Measurements from ENCODE around the gene GARNL3. TPM values are rescaled to one million over a fixed set of nuclear protein-coding genes. Genes with fewer than 3 reads are reported as not detected.

The GARNL3 gene
- total RNA-seq, 5 donors from 2014 or later (not counting 1 experiment from before 2014, with no cell fraction given), result 3.3 to 5.7 (median 3.6) TPM

- ATAC-seq (replicated peaks in 1 of 4) (no peak), DNase-seq (no peak)
- Mint-ChIP-seq H3K27me3 (peaks cover 10 to 28% of the 10 kb centered on the region in 2 donors), H3K27ac (no peak overlapping the region), H3K36me3 (peaks cover 6% of the 10 kb centered on the region), H3K4me3 (no peak overlapping the region), H3K4me1 (no peaks in the 10 kb centered on the region), H3K9me3 (no peaks in the 10 kb centered on the region)
- Histone ChIP-seq H3K36me3 (ENCODE audit: control insufficient read depth in 2 of 2, extremely low read depth in 1 of 2, insufficient read depth in 1 of 2, low read length in 1 of 2) (no peaks in the 10 kb centered on the region), H3K27ac (ENCODE audit: low read length) (no peak overlapping the region), H3K4me1 (ENCODE audit: control insufficient read depth in 1 of 2, extremely low read depth in 1 of 2, insufficient read depth in 2 of 2, low read length in 2 of 2) (no peaks in the 10 kb centered on the region), H3K27me3 (replicated peaks in 1 of 2; ENCODE audit: control insufficient read depth in 2 of 2, extremely low read depth in 1 of 2, insufficient read depth in 2 of 2, low read length in 1 of 2) (no peaks in the 10 kb centered on the region), H3K4me3 (ENCODE audit: control insufficient read depth in 1 of 2, extremely low read depth in 1 of 2, low read length in 1 of 2) (no peak overlapping the region), H3K9me3 (no peaks in the 10 kb centered on the region)
- whole genome bisulfite sequencing (ENCODE audit: insufficient coverage), result 80% methylated on average over 4 of the region's 8 CpGs
- ChIA-PET POLR2A (no interaction called here), CTCF (no interaction called here)
These were observed 16.5 kb downstream of the GARNL3 start for GRCh38 chr9:127280880-127281660.

- Histone ChIP-seq H3K27ac (ENCODE audit: low read length) (no peak overlapping the region), H3K9me3 (no peaks in the 10 kb centered on the region), H3K4me3 (ENCODE audit: control insufficient read depth in 1 of 2, extremely low read depth in 1 of 2, low read length in 1 of 2) (no peak overlapping the region), H3K4me1 (ENCODE audit: control insufficient read depth in 1 of 2, extremely low read depth in 1 of 2, insufficient read depth in 2 of 2, low read length in 2 of 2) (no peaks in the 10 kb centered on the region), H3K27me3 (replicated peaks in 1 of 2; ENCODE audit: control insufficient read depth in 2 of 2, extremely low read depth in 1 of 2, insufficient read depth in 2 of 2, low read length in 1 of 2) (no peaks in the 10 kb centered on the region), H3K36me3 (ENCODE audit: control insufficient read depth in 2 of 2, extremely low read depth in 1 of 2, insufficient read depth in 1 of 2, low read length in 1 of 2) (no peaks in the 10 kb centered on the region)
- H3K4me1 Mint-ChIP-seq, result no peaks in the 10 kb centered on the region
- H3K4me3 Mint-ChIP-seq, result no peak overlapping the region
- no peak overlapping the region for H3K27ac Mint-ChIP-seq
- DNase-seq (no peak), ATAC-seq (replicated peaks in 1 of 4) (no peak)
- no peaks in the 10 kb centered on the region for H3K36me3 Mint-ChIP-seq
- peaks cover 13 to 35% of the 10 kb centered on the region in 2 donors for H3K27me3 Mint-ChIP-seq
- H3K9me3 Mint-ChIP-seq, result no peaks in the 10 kb centered on the region
- ChIA-PET CTCF (no interaction called here), POLR2A (no interaction called here)
These were observed 17.3 kb downstream of the GARNL3 start for GRCh38 chr9:127281891-127282290.

DNA sequence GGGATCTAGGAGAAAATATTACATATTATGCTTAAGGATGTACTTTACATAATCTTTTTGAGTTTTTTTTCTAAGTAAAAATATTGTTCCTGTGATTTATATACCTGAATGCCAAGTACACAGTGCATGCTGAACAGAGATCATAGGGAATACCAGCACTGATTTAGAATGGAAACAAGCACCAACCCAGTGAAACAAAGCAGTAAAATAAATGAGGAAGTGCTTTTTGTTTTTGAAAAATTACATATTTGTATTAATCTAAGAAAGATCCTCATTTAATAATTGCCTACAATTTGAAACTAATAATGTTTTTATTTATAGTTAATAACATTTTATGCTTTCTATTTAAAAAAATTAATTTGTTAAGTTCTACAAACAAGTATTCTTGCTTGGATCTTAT is 18.0 kb downstream of the GARNL3 start:
- no peak overlapping the region for H3K4me3 ChIP-seq (ENCODE audit: control insufficient read depth in 1 of 2, extremely low read depth in 1 of 2, low read length in 1 of 2)
- no peak for ATAC-seq (replicated peaks in 1 of 4)
- no peaks in the 10 kb centered on the region for H3K4me1 Mint-ChIP-seq
- no peaks in the 10 kb centered on the region for H3K36me3 Mint-ChIP-seq
- H3K27ac ChIP-seq (ENCODE audit: low read length), result no peak overlapping the region
- CTCF ChIA-PET, result no interaction called here
- no peaks in the 10 kb centered on the region for H3K36me3 ChIP-seq (ENCODE audit: control insufficient read depth in 2 of 2, extremely low read depth in 1 of 2, insufficient read depth in 1 of 2, low read length in 1 of 2)
- no peaks in the 10 kb centered on the region for H3K9me3 Mint-ChIP-seq
- POLR2A ChIA-PET, result no interaction called here
- DNase-seq, result no peak
- no peak overlapping the region for H3K4me3 Mint-ChIP-seq
- no peaks in the 10 kb centered on the region for H3K4me1 ChIP-seq (ENCODE audit: control insufficient read depth in 1 of 2, extremely low read depth in 1 of 2, insufficient read depth in 2 of 2, low read length in 2 of 2)
- peaks cover 17 to 33% of the 10 kb centered on the region in 2 donors for H3K27me3 Mint-ChIP-seq
- H3K27ac Mint-ChIP-seq, result no peak overlapping the region
- peaks cover 0 to 4% of the 10 kb centered on the region in 2 experiments for H3K27me3 ChIP-seq (replicated peaks in 1 of 2; ENCODE audit: control insufficient read depth in 2 of 2, extremely low read depth in 1 of 2, insufficient read depth in 2 of 2, low read length in 1 of 2)
- H3K9me3 ChIP-seq, result no peaks in the 10 kb centered on the region

DNA sequence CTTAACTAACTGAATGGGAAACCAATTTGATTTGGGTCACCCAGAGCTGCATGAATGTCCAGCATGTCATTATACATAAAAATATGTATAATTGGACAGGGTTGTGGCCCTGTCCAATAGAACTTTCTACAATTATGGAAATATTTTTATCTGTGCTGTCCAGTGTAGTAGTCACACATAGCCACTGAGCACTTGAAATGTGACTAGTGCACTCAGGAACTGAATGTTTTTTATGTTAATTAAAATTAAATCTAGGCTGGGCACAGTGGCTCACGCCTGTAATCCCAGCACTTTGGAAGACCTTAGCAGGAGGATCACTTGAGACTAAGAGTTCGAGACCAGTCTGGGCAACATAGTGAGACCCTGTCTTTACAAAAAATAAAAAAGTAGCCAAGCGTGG is 18.6 kb downstream of the GARNL3 start:
- DNase-seq (no peak), ATAC-seq (replicated peaks in 1 of 4) (no peak)
- Histone ChIP-seq H3K36me3 (ENCODE audit: control insufficient read depth in 2 of 2, extremely low read depth in 1 of 2, insufficient read depth in 1 of 2, low read length in 1 of 2) (no peaks in the 10 kb centered on the region), H3K9me3 (no peaks in the 10 kb centered on the region), H3K27me3 (replicated peaks in 1 of 2; ENCODE audit: control insufficient read depth in 2 of 2, extremely low read depth in 1 of 2, insufficient read depth in 2 of 2, low read length in 1 of 2) (peaks cover 0 to 5% of the 10 kb centered on the region in 2 experiments), H3K4me1 (ENCODE audit: control insufficient read depth in 1 of 2, extremely low read depth in 1 of 2, insufficient read depth in 2 of 2, low read length in 2 of 2) (no peaks in the 10 kb centered on the region), H3K4me3 (ENCODE audit: control insufficient read depth in 1 of 2, extremely low read depth in 1 of 2, low read length in 1 of 2) (no peak overlapping the region), H3K27ac (ENCODE audit: low read length) (no peak overlapping the region)
- H3K4me1 Mint-ChIP-seq, result no peaks in the 10 kb centered on the region
- H3K27me3 Mint-ChIP-seq, result peaks cover 22 to 37% of the 10 kb centered on the region in 2 donors
- no peaks in the 10 kb centered on the region for H3K36me3 Mint-ChIP-seq
- 83% methylated on average over 3 of the region's 3 CpGs for WGBS (ENCODE audit: insufficient coverage)
- no peak overlapping the region for H3K4me3 Mint-ChIP-seq
- POLR2A ChIA-PET, result no interaction called here
- no peaks in the 10 kb centered on the region for H3K9me3 Mint-ChIP-seq
- no peak overlapping the region for H3K27ac Mint-ChIP-seq
- CTCF ChIA-PET, result no interaction called here

GRCh38 chr9:127283917-127284497 is 19.4 kb downstream of the GARNL3 start:
- Mint-ChIP-seq H3K36me3 (no peaks in the 10 kb centered on the region), H3K4me1 (no peaks in the 10 kb centered on the region), H3K4me3 (no peak overlapping the region), H3K27me3 (peaks cover 28 to 42% of the 10 kb centered on the region in 2 donors), H3K9me3 (no peaks in the 10 kb centered on the region), H3K27ac (no peak overlapping the region)
- ChIA-PET CTCF (no interaction called here), POLR2A (no interaction called here)
- WGBS (ENCODE audit: insufficient coverage), result no CpG with 5 or more reads among the region's 2 CpGs
- ATAC-seq (replicated peaks in 1 of 4) (peak in 3 of 4 experiments; percentile 45 to 58 (median 53)), DNase-seq (peak in 21 of 35 experiments; percentile 0 to 45 (median 8))
- H3K4me1 ChIP-seq (ENCODE audit: control insufficient read depth in 1 of 2, extremely low read depth in 1 of 2, insufficient read depth in 2 of 2, low read length in 2 of 2), result no peaks in the 10 kb centered on the region
- H3K36me3 ChIP-seq (ENCODE audit: control insufficient read depth in 2 of 2, extremely low read depth in 1 of 2, insufficient read depth in 1 of 2, low read length in 1 of 2), result no peaks in the 10 kb centered on the region
- H3K9me3 ChIP-seq, result no peaks in the 10 kb centered on the region
- H3K4me3 ChIP-seq (ENCODE audit: control insufficient read depth in 1 of 2, extremely low read depth in 1 of 2, low read length in 1 of 2), result no peak overlapping the region
- no peak overlapping the region for H3K27ac ChIP-seq (ENCODE audit: low read length)
- peaks cover 0 to 7% of the 10 kb centered on the region in 2 experiments for H3K27me3 ChIP-seq (replicated peaks in 1 of 2; ENCODE audit: control insufficient read depth in 2 of 2, extremely low read depth in 1 of 2, insufficient read depth in 2 of 2, low read length in 1 of 2)

GRCh38 chr9:127285965-127286364 is 21.4 kb downstream of the GARNL3 start:
- no peaks in the 10 kb centered on the region for H3K36me3 Mint-ChIP-seq
- no peak overlapping the region for H3K27ac ChIP-seq (ENCODE audit: low read length)
- H3K27ac Mint-ChIP-seq, result no peak overlapping the region
- no peak for ATAC-seq (replicated peaks in 1 of 4)
- no peaks in the 10 kb centered on the region for H3K4me1 ChIP-seq (ENCODE audit: control insufficient read depth in 1 of 2, extremely low read depth in 1 of 2, insufficient read depth in 2 of 2, low read length in 2 of 2)
- H3K36me3 ChIP-seq (ENCODE audit: control insufficient read depth in 2 of 2, extremely low read depth in 1 of 2, insufficient read depth in 1 of 2, low read length in 1 of 2), result no peaks in the 10 kb centered on the region
- CTCF ChIA-PET, result no interaction called here
- POLR2A ChIA-PET, result no interaction called here
- no peak for DNase-seq
- H3K9me3 Mint-ChIP-seq, result no peaks in the 10 kb centered on the region
- H3K4me1 Mint-ChIP-seq, result no peaks in the 10 kb centered on the region
- no peak overlapping the region for H3K4me3 ChIP-seq (ENCODE audit: control insufficient read depth in 1 of 2, extremely low read depth in 1 of 2, low read length in 1 of 2)
- no peak overlapping the region for H3K4me3 Mint-ChIP-seq
- H3K9me3 ChIP-seq, result no peaks in the 10 kb centered on the region
- H3K27me3 ChIP-seq (replicated peaks in 1 of 2; ENCODE audit: control insufficient read depth in 2 of 2, extremely low read depth in 1 of 2, insufficient read depth in 2 of 2, low read length in 1 of 2), result peaks cover 0 to 7% of the 10 kb centered on the region in 2 experiments
- H3K27me3 Mint-ChIP-seq, result peaks cover 29 to 34% of the 10 kb centered on the region in 2 donors
